Effector CD4-positive, alpha-beta T cell (primary cell): ENCODE data around the gene NPC1L1.

ENCODE experiments used
- DNase-seq: peaks from one replicate; pipeline ENCODE4 v3.0.0-alpha.2; 2020

NPC1L1 gene

GRCh38 chr7:44469461-44470134, 71.5 kb downstream of the NPC1L1 start:
- DNase-seq = no peak

DNA sequence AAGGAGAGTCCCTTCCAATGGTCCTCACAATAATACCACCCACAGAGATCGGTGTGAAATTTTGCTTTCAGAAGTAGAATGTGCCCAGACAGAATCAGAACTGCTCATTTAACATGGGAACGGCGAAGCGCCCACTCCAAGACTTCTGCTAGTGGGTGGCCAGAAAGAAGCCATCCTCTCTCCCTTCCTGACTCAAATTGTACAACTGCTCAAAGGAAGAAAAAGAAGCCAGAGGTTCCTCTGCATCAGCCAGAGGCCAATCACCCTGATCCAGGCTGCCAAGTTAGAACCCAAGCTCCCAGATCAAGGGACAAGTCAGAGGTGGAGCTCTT, 73.9 kb downstream of the NPC1L1 start:
- no peak for DNase-seq

DNA sequence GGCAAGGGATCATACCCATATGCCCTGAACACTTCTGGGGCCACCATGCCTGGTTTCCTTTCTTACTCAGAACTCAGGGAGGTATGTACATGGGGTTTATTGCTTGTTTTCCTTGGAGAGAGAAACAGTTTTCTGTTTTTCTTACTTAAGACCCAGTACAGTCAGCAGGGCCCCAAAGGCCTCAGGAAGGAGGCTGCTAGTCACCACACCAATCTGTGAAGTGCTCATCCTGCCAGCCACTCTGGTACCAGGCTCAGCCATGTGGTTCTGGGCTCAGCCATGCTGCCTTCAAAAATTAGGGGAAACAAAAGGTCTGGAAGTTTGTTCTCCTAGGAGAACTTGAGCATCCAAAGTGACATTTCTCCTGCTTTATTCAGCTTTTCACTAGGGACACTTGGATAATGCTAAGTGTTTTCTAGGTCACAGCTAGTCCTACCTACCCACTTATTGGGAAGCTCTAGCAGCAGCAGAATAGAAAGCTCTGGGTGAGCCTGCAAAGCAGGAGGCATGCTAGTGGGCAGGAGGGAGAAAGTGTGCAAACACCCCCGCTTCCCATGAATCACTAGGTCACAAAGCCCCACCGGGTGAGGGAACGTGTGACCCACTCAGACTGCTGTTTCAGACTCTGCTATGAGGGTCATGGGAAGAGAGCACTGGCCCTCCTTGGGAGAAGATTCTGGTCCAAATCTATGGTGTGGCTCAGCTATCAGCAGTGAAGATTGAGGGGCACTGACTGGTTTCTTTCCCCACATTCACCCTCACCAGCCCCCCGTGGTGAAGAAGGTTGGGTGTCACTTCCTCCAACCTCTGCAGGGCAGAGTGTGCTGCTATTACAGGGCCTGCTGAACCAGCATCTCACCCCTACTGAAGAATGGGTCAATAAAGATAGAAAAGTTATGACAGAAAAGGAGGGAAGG, 74.6 kb downstream of the NPC1L1 start:
- no peak for DNase-seq

- DNase-seq = no peak
These were observed 75.6 kb downstream of the NPC1L1 start for GRCh38 chr7:44465490-44465889.

- no peak for DNase-seq
These were observed 77.8 kb downstream of the NPC1L1 start for GRCh38 chr7:44463169-44463808.
